Activated naive CD8-positive, alpha-beta T cell treated with anti-CD3 and anti-CD28 coated beads, Interleukin-2, amount 10 ng/mL, durations not matched to agents 7 days and 5 days (primary cell): ENCODE data around the gene COL6A2. TPM values are rescaled to one million over a fixed set of nuclear protein-coding genes. Genes with fewer than 3 reads are reported as not detected.

Source experiments
- ATAC-seq: fragments of 150-1000 bp; cut with Tn5 transposase; one replicate; pipeline ENCODE4 v1.10.0; 2021; ENCODE audit warnings: low read depth, moderate library complexity
- POLR2A ChIA-PET: fragments of 350-600 bp; sonication (Branson Sonifier 250); formaldehyde crosslinking; loops from one replicate; lab custom pipeline; 2021; ENCODE audit warnings: antibody characterized with exemption; lab: Charles Lee
- DNase-seq: peaks from one replicate; pipeline ENCODE4 v3.0.0; 2021
- H3K27ac Mint-ChIP-seq: one replicate; pipeline ENCODE4 v1.8.0; 2022; ENCODE audit warnings: mild to moderate bottlenecking, mixed read lengths
- H3K27me3 Mint-ChIP-seq: one replicate; pipeline ENCODE4 v1.8.0; 2022; ENCODE audit warnings: mild to moderate bottlenecking, moderate library complexity, mixed read lengths
- H3K36me3 Mint-ChIP-seq: one replicate; pipeline ENCODE4 v1.8.0; 2021; ENCODE audit warnings: mild to moderate bottlenecking, mixed read lengths
- H3K4me1 Mint-ChIP-seq: one replicate; pipeline ENCODE4 v1.8.0; 2021; ENCODE audit warnings: mixed read lengths
- H3K4me3 Mint-ChIP-seq: one replicate; pipeline ENCODE4 v1.8.0; 2022; ENCODE audit warnings: mild to moderate bottlenecking, moderate library complexity, mixed read lengths
- H3K9me3 Mint-ChIP-seq: one replicate; pipeline ENCODE4 v1.8.0; 2021; ENCODE audit warnings: mixed read lengths
- total RNA-seq, 2 experiments: library from RNA; stranded (reverse); gene quantifications; one replicate each; pipeline ENCODE4 v1.2.3, GENCODE V29; 2021

The COL6A2 gene
- total RNA-seq, 2 experiments from 2014 or later = 23.8 to 23.9 TPM

- H3K9me3 Mint-ChIP-seq = peaks cover 29% of the 10 kb centered on the region
- POLR2A ChIA-PET = no interaction called here
- peaks cover 4% of the 10 kb centered on the region for H3K36me3 Mint-ChIP-seq
- H3K4me3 Mint-ChIP-seq = no peak overlapping the region
- DNase-seq = no peak
- no peak overlapping the region for H3K27ac Mint-ChIP-seq
- ATAC-seq = no peak
- H3K4me1 Mint-ChIP-seq = no peaks in the 10 kb centered on the region
- peaks cover 6% of the 10 kb centered on the region for H3K27me3 Mint-ChIP-seq
Measured at GRCh38 chr21:46088189-46088588, 9.7 kb upstream of the COL6A2 start.

DNA sequence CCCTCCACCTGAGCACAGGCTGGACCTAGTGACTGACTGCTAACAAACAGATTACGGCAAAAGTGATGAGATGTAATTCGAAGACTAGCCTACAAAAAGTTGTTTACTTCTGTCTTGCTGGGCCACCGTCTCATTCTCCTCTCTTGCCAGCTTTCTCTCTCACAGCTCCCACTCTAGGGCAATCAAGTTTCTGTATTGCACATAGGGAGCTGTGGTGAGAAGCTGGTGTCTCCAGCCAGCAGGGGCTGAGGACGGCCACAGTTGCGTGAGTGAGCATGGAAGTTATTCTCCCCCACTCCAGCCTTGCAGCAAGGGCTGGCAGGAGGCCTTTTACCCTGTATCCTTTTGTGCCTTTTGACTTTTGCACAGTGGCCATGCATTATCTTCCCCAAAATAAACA is 8.6 kb upstream of the COL6A2 start:
- Mint-ChIP-seq H3K36me3 (peaks cover 4% of the 10 kb centered on the region), H3K4me1 (no peaks in the 10 kb centered on the region), H3K27ac (no peak overlapping the region), H3K27me3 (peaks cover 6% of the 10 kb centered on the region), H3K9me3 (peaks cover 29% of the 10 kb centered on the region), H3K4me3 (no peak overlapping the region)
- DNase-seq (no peak), ATAC-seq (no peak)
- POLR2A ChIA-PET = no interaction called here

GRCh38 chr21:46091118-46091517 is 6.8 kb upstream of the COL6A2 start:
- Mint-ChIP-seq H3K4me1 (no peaks in the 10 kb centered on the region), H3K27me3 (peaks cover 6% of the 10 kb centered on the region), H3K27ac (peak overlapping the region; percentile 47), H3K36me3 (peaks cover 4% of the 10 kb centered on the region), H3K4me3 (no peak overlapping the region), H3K9me3 (peaks cover 29% of the 10 kb centered on the region)
- no peak for ATAC-seq
- no peak for DNase-seq
- POLR2A ChIA-PET = no interaction called here

GRCh38 chr21:46091631-46092025 is 6.3 kb upstream of the COL6A2 start:
- H3K27ac Mint-ChIP-seq = no peak overlapping the region
- no peaks in the 10 kb centered on the region for H3K4me1 Mint-ChIP-seq
- peaks cover 4% of the 10 kb centered on the region for H3K36me3 Mint-ChIP-seq
- DNase-seq = no peak
- no peak overlapping the region for H3K4me3 Mint-ChIP-seq
- peaks cover 6% of the 10 kb centered on the region for H3K27me3 Mint-ChIP-seq
- POLR2A ChIA-PET = no interaction called here
- no peak for ATAC-seq
- peaks cover 28% of the 10 kb centered on the region for H3K9me3 Mint-ChIP-seq

DNA sequence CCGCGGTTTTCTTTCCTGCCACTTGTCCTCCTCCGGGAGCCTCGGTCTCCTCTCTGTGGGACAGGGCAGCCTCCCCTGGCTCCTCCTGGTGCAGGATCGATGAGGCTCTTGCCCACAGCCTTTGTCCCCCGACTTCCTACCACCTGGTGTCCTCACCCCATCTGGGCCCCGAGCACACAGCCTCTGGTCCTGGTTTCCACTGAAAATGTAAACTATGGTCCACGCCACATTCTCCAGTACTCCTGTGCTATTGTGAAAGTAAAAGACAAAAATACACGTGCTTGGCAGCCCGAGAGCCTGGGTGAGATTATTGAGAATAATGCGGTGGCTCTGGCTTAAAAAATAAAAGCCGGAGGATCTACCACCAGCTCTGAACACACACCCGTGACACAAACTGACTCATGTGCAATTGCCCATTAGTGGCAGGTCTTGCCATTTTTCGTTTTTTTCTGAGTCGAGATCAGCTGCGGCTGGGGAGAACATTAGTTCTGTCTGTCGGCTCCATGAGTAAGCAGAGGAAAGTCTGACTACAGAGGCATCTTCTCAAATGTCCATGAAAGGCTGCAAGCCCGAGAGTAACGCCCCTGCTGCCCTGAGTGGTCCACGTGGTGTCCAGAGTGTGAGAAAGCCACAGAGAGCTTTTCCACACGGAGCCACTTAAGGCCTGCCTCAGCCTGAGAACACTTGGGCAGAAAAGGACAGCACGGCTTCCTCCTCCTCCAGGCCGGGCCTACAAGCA is 5.7 kb upstream of the COL6A2 start:
- DNase-seq (no peak), ATAC-seq (no peak)
- Mint-ChIP-seq H3K4me3 (no peak overlapping the region), H3K27ac (no peak overlapping the region), H3K36me3 (peaks cover 4% of the 10 kb centered on the region), H3K4me1 (no peaks in the 10 kb centered on the region), H3K27me3 (peaks cover 6% of the 10 kb centered on the region), H3K9me3 (peaks cover 25% of the 10 kb centered on the region)
- POLR2A ChIA-PET = no interaction called here

GRCh38 chr21:46092811-46093667 is 4.9 kb upstream of the COL6A2 start:
- Mint-ChIP-seq H3K27ac (no peak overlapping the region), H3K4me3 (no peak overlapping the region), H3K27me3 (peaks cover 6% of the 10 kb centered on the region), H3K36me3 (peaks cover 4% of the 10 kb centered on the region), H3K4me1 (no peaks in the 10 kb centered on the region), H3K9me3 (peaks cover 22% of the 10 kb centered on the region)
- DNase-seq (peak; percentile 16), ATAC-seq (no peak)
- POLR2A ChIA-PET = no interaction called here

DNA sequence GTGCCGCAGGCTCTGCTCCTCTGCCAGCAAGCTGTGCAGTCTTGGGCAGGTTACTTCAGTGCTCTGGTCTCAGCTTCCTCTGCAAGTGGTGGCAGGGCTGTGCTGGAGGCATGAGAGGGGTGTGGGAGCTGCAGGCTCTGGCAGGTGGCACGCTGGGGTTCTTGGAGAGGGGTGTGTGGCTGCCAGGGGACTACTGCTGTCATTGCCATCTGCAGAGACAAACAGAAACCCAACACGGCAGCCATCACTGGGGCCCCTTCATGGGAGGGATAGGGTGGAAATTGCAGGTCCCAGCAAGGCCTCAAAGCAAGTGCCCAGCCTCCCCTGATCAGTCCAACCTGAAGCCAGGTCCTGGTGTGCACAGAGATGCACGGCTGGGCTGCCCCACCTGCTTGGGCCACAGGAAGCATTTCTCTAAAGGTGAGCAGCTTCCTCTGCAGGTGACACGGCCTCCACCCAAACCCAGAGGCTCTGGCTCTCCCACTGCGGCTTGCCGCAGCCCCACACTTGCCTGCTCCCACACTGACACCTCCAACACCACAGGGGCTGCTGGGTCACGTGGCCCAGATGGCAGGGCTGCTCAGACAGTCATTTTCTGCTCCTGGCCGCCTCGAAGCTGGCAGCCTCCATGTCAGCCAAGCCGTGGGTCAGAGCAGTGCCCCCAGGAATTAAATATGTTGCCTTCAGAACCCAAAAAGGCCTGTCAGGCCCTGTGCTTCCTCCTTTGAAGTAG is 4.1 kb upstream of the COL6A2 start:
- Mint-ChIP-seq H3K36me3 (peaks cover 4% of the 10 kb centered on the region), H3K4me1 (no peaks in the 10 kb centered on the region), H3K27me3 (peaks cover 2% of the 10 kb centered on the region), H3K27ac (no peak overlapping the region), H3K9me3 (peaks cover 14% of the 10 kb centered on the region), H3K4me3 (no peak overlapping the region)
- DNase-seq (peak; percentile 31), ATAC-seq (no peak)
- POLR2A ChIA-PET = no interaction called here

DNA sequence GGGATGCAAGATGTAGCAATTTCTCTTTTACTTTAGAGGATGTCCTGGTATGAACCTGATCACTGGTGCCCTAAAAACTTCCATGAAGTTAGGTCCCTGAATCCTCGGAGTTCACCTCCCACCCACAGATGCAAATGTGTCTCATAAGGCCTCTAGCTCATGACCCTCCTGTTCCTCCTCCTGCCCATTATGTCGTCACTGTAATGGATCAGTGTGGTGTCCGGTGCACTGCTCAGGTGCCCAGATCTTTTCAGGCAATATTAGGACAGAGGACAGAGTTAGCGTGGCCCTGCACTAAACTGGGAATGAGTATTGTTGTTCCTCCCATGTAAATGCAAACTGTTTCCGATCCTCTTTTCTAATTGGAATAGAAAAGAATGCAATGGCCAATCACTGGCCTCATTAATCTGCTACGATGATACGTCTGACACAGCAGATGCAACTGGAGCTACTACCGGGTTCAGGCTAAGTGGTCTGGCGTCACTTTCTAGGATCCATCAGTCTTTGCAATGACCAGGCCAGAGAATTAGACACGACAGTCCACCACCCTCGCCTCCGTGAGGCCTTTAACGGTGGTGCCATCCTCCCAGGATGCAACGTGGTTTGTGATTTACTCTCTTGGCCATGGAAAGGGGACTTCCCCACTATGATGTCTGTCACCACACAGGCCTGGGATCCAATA is 3.4 kb upstream of the COL6A2 start:
- no peak for ATAC-seq
- DNase-seq = no peak
- POLR2A ChIA-PET = no interaction called here
- H3K4me3 Mint-ChIP-seq = no peak overlapping the region
- H3K27ac Mint-ChIP-seq = no peak overlapping the region
- H3K9me3 Mint-ChIP-seq = peaks cover 14% of the 10 kb centered on the region
- peaks cover 4% of the 10 kb centered on the region for H3K36me3 Mint-ChIP-seq
- no peaks in the 10 kb centered on the region for H3K4me1 Mint-ChIP-seq
- peaks cover 5% of the 10 kb centered on the region for H3K27me3 Mint-ChIP-seq

DNA sequence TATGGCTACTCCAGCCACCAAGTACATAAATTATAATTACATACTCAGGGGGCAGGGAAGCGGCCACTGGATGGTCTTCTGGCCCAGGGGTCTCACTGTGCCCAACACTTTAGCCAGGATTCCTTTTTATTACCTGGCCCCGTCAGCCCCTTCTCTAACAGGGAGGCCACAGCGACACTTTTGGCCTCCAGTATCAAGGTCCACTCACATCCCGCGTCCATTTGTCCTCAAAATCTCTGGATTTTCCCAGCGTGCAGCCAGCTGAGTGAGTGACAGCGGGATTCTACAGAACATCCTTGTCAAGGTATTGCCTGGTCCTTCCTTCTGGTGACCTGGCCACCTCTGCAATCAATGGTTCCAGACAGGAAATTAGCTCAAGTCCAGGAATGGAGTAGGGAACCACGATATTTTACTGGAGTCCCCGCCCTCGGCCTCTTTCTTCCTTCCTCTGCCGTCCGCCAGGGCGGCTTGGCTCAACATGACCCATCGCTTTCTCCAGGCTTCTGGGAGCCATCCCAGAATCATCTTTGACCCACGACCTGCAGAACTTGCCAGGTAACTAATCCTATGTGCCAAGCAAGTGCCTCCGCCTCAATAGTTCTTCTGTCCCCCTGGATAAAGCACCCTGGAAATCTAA is 2.7 kb upstream of the COL6A2 start:
- POLR2A ChIA-PET = interaction anchor here (0.6 kb wide), 1 partner anchor 109 kb away, joined by 3 read pairs; no protein-coding TSS in a partner anchor
- DNase-seq (peak; percentile 14), ATAC-seq (no peak)
- Mint-ChIP-seq H3K4me3 (no peak overlapping the region), H3K27me3 (peaks cover 10% of the 10 kb centered on the region), H3K9me3 (peaks cover 10% of the 10 kb centered on the region), H3K4me1 (no peaks in the 10 kb centered on the region), H3K27ac (no peak overlapping the region), H3K36me3 (peaks cover 4% of the 10 kb centered on the region)

DNA sequence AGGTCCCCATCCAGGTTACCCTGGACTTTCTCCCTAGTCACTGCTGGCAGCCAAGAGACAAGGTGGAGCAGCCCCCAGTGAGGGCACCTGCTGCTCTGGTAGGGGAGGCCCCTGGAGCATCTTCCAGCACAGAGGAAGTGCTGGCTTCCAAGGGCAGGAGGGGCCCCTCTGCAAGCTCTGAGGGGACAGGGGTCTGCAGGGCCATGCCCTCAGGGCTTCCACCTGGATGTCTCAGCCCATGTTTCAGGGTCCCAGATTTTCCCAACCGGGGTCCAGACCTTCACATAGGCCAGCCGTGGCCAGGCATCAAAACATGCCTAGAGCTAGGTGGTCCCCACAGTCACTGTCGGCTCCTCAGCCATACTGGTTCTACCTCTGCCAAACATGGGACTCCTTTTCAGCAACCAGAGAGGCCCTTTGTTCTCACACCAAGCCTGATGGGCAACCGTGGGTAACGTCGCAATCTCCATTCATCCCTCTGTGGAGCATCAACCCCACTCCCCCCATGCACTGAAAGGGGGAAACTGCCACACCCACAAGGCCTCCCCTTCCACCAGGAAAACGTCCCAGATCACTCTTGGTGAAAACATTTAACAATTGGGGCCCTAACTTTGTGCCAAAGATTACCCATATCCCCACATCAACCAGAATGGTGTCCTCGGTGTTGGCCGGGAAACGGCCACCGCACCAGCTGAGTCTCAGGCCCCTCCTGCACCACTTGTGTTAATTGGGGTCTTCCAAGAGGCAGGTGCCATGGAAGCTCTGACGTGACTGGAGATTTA is 1.9 kb upstream of the COL6A2 start:
- ATAC-seq (no peak), DNase-seq (peak; percentile 24)
- POLR2A ChIA-PET = interaction anchor here (0.6 kb wide), 1 partner anchor 110 kb away, joined by 3 read pairs; no protein-coding TSS in a partner anchor
- Mint-ChIP-seq H3K4me1 (no peaks in the 10 kb centered on the region), H3K4me3 (no peak overlapping the region), H3K27ac (no peak overlapping the region), H3K27me3 (peaks cover 14% of the 10 kb centered on the region), H3K9me3 (peaks cover 6% of the 10 kb centered on the region), H3K36me3 (peaks cover 2% of the 10 kb centered on the region)

DNA sequence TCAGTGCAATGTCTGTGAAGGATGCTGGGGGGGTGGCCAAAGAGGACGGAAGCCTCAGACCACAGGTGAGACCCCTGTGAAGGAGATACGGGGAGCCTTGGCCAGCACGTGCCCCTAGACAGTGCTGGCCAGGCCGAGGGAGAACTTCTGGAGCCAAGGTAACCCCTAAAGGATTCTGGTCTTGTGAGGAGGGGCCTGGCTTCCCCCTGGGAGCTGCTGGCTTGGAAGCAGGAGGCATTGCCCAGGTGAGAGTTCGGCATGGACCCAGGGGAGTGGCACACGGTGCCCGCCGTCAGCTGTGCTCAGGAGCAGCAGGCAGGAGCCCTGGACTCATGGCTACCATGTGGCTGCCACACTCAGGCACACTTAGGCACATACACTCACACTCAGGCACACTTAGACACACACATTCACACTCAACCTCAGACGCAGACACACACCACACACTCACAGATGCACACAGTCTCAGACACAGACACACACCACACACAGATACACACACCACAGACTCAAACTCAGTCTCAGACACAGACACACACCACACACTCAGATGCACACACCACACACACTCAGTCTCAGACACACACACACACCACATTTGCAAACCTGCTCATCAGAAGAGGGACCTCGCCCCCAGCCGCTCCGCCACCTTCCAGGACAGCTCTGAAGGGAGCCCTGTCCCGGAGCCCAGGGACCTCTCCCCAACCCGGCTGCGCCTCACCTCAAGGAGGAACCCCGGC is 1.1 kb upstream of the COL6A2 start:
- H3K27me3 Mint-ChIP-seq = peaks cover 20% of the 10 kb centered on the region
- no peak for ATAC-seq
- DNase-seq = peak; percentile 35
- no peaks in the 10 kb centered on the region for H3K36me3 Mint-ChIP-seq
- H3K4me3 Mint-ChIP-seq = peak overlapping the region; percentile 51
- H3K9me3 Mint-ChIP-seq = no peaks in the 10 kb centered on the region
- peak overlapping the region; percentile 60 for H3K27ac Mint-ChIP-seq
- H3K4me1 Mint-ChIP-seq = no peaks in the 10 kb centered on the region
- POLR2A ChIA-PET = no interaction called here
